IMR-90 (cell line): ENCODE measurements around the gene SLC38A3. TPM values are rescaled to one million over a fixed set of nuclear protein-coding genes. Genes with fewer than 3 reads are reported as not detected.

Experiments used
- ATAC-seq: fragments of 200-7000 bp; cut with Tn5 transposase; 2 replicates; pipeline ENCODE4 v1.9.1; 2020; ENCODE audit warnings: low read depth, mild to moderate bottlenecking, moderate library complexity
- BruUV-seq: library from RNA; stranded (reverse); fragments of 400-500 nt; replicated peaks from 2 replicates; lab custom pipeline; 2021; lab: Mats Ljungman, UMichigan
- CTCF ChIA-PET: fragments of 300-600 bp; formaldehyde crosslinking; extraction: SDS; loops from one replicate; lab custom pipeline; 2021; ENCODE audit warnings: antibody characterized with exemption; lab: Yijun Ruan, JAX
- POLR2A ChIA-PET: fragments of 300-600 bp; sonication (Branson Sonifier 250); formaldehyde crosslinking; loops from one replicate; lab custom pipeline; 2022; ENCODE audit warnings: antibody characterized with exemption; ENCODE audit not compliant: unreplicated experiment; lab: Charles Lee
- DNase-seq: peaks from one replicate; pipeline ENCODE4 v3.0.0; 2013
- H2AFZ ChIP-seq: replicated peaks from 2 replicates; pipeline ENCODE3; 2013; ENCODE audit warnings: low read length, mild to moderate bottlenecking; ENCODE audit not compliant: poor library complexity
- H2AK5ac ChIP-seq: 2 replicates; pipeline ENCODE4 v1.6.1; 2013; ENCODE audit warnings: low read depth, low read length, inconsistent platforms
- H2AK9ac ChIP-seq: replicated peaks from 2 replicates; pipeline ENCODE3; 2013; ENCODE audit warnings: mild to moderate bottlenecking, low read depth, low read length, moderate library complexity; ENCODE audit not compliant: poor library complexity
- H2BK120ac ChIP-seq: 2 replicates; pipeline ENCODE4 v1.6.1; 2013; ENCODE audit warnings: low read depth, low read length, inconsistent platforms
- H2BK15ac ChIP-seq: 3 replicates; pipeline ENCODE4 v1.6.1; 2013; ENCODE audit warnings: low read depth, low read length, inconsistent platforms
- H2BK20ac ChIP-seq: 2 replicates; pipeline ENCODE4 v1.6.1; 2013; ENCODE audit warnings: low read depth, mild to moderate bottlenecking, inconsistent platforms, low read length, moderate library complexity
- H2BK5ac ChIP-seq: 2 replicates; pipeline ENCODE4 v1.6.1; 2013; ENCODE audit warnings: mild to moderate bottlenecking, low read depth, low read length, inconsistent platforms; ENCODE audit not compliant: poor library complexity, severe bottlenecking
- H3K14ac ChIP-seq: replicated peaks from 2 replicates; pipeline ENCODE4 v1.6.1; 2013; ENCODE audit warnings: low read depth, low read length, inconsistent platforms
- H3K18ac ChIP-seq: 2 replicates; pipeline ENCODE4 v1.6.1; 2013; ENCODE audit warnings: low read depth, low read length, control low read depth
- H3K23ac ChIP-seq: 2 replicates; pipeline ENCODE4 v1.6.1; 2013; ENCODE audit warnings: low read depth, low read length, inconsistent platforms
- H3K27ac ChIP-seq: 2 replicates; pipeline ENCODE4 v1.5.1; 2013; ENCODE audit warnings: mild to moderate bottlenecking, control low read depth, low read length; ENCODE audit not compliant: insufficient read depth
- H3K27me3 ChIP-seq: 2 replicates; pipeline ENCODE4 v1.6.1; 2013; ENCODE audit warnings: low read length; ENCODE audit not compliant: control insufficient read depth, insufficient read depth
- H3K36me3 ChIP-seq: 2 replicates; pipeline ENCODE4 v1.6.1; 2013; ENCODE audit warnings: low read length, mixed read lengths; ENCODE audit not compliant: control insufficient read depth, insufficient read depth
- H3K4ac ChIP-seq: 2 replicates; pipeline ENCODE4 v1.6.1; 2013; ENCODE audit warnings: low read depth, low read length, inconsistent platforms
- H3K4me1 ChIP-seq: 2 replicates; pipeline ENCODE4 v1.6.1; 2013; ENCODE audit warnings: low read length, mixed read lengths; ENCODE audit not compliant: control insufficient read depth, insufficient read depth
- H3K4me2 ChIP-seq: 2 replicates; pipeline ENCODE4 v1.6.1; 2013; ENCODE audit warnings: low read depth, mild to moderate bottlenecking, control low read depth, low read length, moderate library complexity
- H3K4me3 ChIP-seq: 2 replicates; pipeline ENCODE4 v1.5.1; 2013; ENCODE audit warnings: low read depth, mild to moderate bottlenecking, control low read depth, low read length, moderate library complexity; ENCODE audit not compliant: insufficient read depth
- H3K56ac ChIP-seq: 2 replicates; pipeline ENCODE4 v1.6.1; 2013; ENCODE audit warnings: low read length, inconsistent platforms; ENCODE audit not compliant: insufficient read depth; ENCODE audit errors: extremely low read depth
- H3K79me1 ChIP-seq, 2 experiments: 2 replicates each; pipeline ENCODE4 v1.6.1; 2013; ENCODE audit warnings: low read length in 2 of 2, inconsistent platforms in 1 of 2, low read depth in 1 of 2
- H3K9ac ChIP-seq: 2 replicates; pipeline ENCODE4 v1.6.1; 2013; ENCODE audit warnings: low read depth, low read length, control low read depth
- H3K9me1 ChIP-seq: 2 replicates; pipeline ENCODE4 v1.6.1; 2013; ENCODE audit warnings: low read length, inconsistent platforms; ENCODE audit not compliant: insufficient read depth
- H3K9me3 ChIP-seq: 2 replicates; pipeline ENCODE4 v1.6.1; 2013; ENCODE audit warnings: low read length; ENCODE audit not compliant: control insufficient read depth, insufficient read depth
- H4K20me1 ChIP-seq: 2 replicates; pipeline ENCODE4 v1.6.1; 2013; ENCODE audit warnings: low read length, inconsistent platforms; ENCODE audit not compliant: insufficient read depth
- H4K5ac ChIP-seq: 2 replicates; pipeline ENCODE4 v1.6.1; 2013; ENCODE audit warnings: mild to moderate bottlenecking, low read depth, low read length, control low read depth
- H4K8ac ChIP-seq, 2 experiments: 2 replicates each; pipeline ENCODE4 v1.6.1; 2013; ENCODE audit warnings: low read depth in 2 of 2, low read length in 2 of 2, control low read depth in 1 of 2, inconsistent platforms in 1 of 2
- H4K91ac ChIP-seq: 2 replicates; pipeline ENCODE4 v1.6.1; 2013; ENCODE audit warnings: low read depth, low read length, inconsistent platforms; ENCODE audit not compliant: insufficient read depth
- CEBPB ChIP-seq: IDR thresholded peaks from 2 replicates; pipeline ENCODE4 v1.6.1; 2012; ENCODE audit warnings: low read depth, low read length, improper control_type of control experiment
- WGBS, 2 experiments: methylation state at CpG; one replicate each; pipeline versions ENCODE4 v1.1.5 to v1.1.7; 2013; ENCODE audit warnings: missing lambda C conversion rate in 2 of 2; ENCODE audit not compliant: insufficient read length in 1 of 2; ENCODE audit errors: extremely low coverage in 2 of 2; 5-methylcytosine and 5-hydroxymethylcytosine counted together
- dilution Hi-C: fragments of 300-500 bp; cut with HindIII; formaldehyde crosslinking; loops from one replicate; pipeline ENCODE4 v1.14.3; 2018; ENCODE audit warnings: low sequenced_read_pairs; ENCODE audit not compliant: unreplicated experiment
- in situ Hi-C: fragments of 300-500 bp; cut with MboI; formaldehyde crosslinking; loops from 3 replicates; pipeline ENCODE4 v1.14.3; 2019; ENCODE audit warnings: low sequenced_read_pairs, inconsistent platforms, mixed read lengths
- intact Hi-C: fragments of 100-400 bp; cut with micrococcal nuclease; formaldehyde crosslinking; loops from 2 replicates; pipeline ENCODE4 v1.10.0; 2022
- polyA plus RNA-seq, 3 experiments: library from polyadenylated mRNA; depleted of rRNA; stranded (reverse); fragments of >200 nt; gene quantifications; 2 replicates each; pipeline ENCODE4 v1.2.3, GENCODE V29; 2012; ENCODE audit warnings: low replicate concordance in 1 of 3
- total RNA-seq: library from RNA; depleted of rRNA; stranded (reverse); fragments of >200 nt; gene quantifications from 2 replicates; pipeline ENCODE4 v1.2.3, GENCODE V29; 2012
- TF ChIP-seq, protein P1 (sequence below): fragments of 150-350 bp; IDR thresholded peaks from 2 replicates; pipeline ENCODE4 v1.6.1; 2016; ENCODE audit warnings: low read depth, mild to moderate bottlenecking, low read length, moderate library complexity, borderline replicate concordance

SLC38A3 gene
- total and polyA plus RNA-seq, 2 of the 4 experiments (the other 2 are of a cell fraction), result 0.12 to 0.36 TPM

DNA sequence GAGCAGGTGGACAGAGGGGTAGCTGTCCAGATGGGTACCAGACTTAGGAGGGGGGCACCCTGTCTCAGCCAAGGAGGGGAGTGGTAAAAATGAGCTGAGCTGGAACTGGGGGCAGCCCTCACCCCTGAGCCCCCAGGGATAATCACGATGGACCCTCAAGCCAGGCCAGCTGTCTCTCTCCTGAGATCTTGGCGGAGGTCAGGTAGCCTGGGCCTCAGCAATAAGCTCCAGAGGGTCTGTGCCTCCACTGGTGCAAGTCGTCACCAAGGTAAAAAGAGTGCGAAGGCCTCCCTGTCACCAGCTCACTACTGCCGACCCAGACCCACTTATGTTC lies 5.1 kb downstream of the SLC38A3 start:
- H2BK120ac ChIP-seq, result no peak overlapping the region
- H2AFZ ChIP-seq, result no peak overlapping the region
- no peak overlapping the region for H3K56ac ChIP-seq
- no peak overlapping the region for H3K9ac ChIP-seq
- ATAC-seq (no peak), DNase-seq (no peak)
- no peak overlapping the region for H3K18ac ChIP-seq
- peaks cover 38% of the 10 kb centered on the region for H3K27me3 ChIP-seq
- no peak overlapping the region for H2BK15ac ChIP-seq
- H3K4me2 ChIP-seq, result no peak overlapping the region
- no peak overlapping the region for H4K5ac ChIP-seq
- no peak overlapping the region for H3K14ac ChIP-seq
- no peaks in the 10 kb centered on the region; the same call in 1 of the 2 replicates for H4K20me1 ChIP-seq
- in situ Hi-C loops (no loop called here), dilution Hi-C loops (no loop called here), intact Hi-C loops (no loop called here)
- no peak overlapping the region for H2AK5ac ChIP-seq
- no peak overlapping the region for H3K27ac ChIP-seq
- no peak overlapping the region for H4K8ac ChIP-seq
- H2BK5ac ChIP-seq, result no peak overlapping the region
- WGBS, 2 experiments, result 70% methylated on average over 2 of the region's 5 CpGs; no CpG with 5 or more reads in 1 of the 2 experiments
- H3K4me3 ChIP-seq, result no peak overlapping the region
- TF ChIP-seq, protein P1, sequence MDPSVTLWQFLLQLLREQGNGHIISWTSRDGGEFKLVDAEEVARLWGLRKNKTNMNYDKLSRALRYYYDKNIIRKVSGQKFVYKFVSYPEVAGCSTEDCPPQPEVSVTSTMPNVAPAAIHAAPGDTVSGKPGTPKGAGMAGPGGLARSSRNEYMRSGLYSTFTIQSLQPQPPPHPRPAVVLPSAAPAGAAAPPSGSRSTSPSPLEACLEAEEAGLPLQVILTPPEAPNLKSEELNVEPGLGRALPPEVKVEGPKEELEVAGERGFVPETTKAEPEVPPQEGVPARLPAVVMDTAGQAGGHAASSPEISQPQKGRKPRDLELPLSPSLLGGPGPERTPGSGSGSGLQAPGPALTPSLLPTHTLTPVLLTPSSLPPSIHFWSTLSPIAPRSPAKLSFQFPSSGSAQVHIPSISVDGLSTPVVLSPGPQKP, result no peak
- TF ChIP-seq CEBPB, result no peak
- no peaks in the 10 kb centered on the region for H3K36me3 ChIP-seq
- no peak overlapping the region for H3K4ac ChIP-seq
- H3K9me3 ChIP-seq, result no peaks in the 10 kb centered on the region
- ChIA-PET CTCF (interaction anchor here (1.6 kb wide), 1 partner anchor 16 kb away, joined by 5 read pairs; no protein-coding TSS in a partner anchor), POLR2A (no interaction called here)
- H2AK9ac ChIP-seq, result no peak overlapping the region
- H3K79me1 ChIP-seq, result no peaks in the 10 kb centered on the region
- no peak overlapping the region for H4K91ac ChIP-seq
- no TSS peak for BruUV-seq
- no peak overlapping the region for H3K23ac ChIP-seq
- no peaks in the 10 kb centered on the region for H3K9me1 ChIP-seq
- no peak overlapping the region for H2BK20ac ChIP-seq
- peaks cover 2% of the 10 kb centered on the region; the same call in 1 of the 2 replicates for H3K4me1 ChIP-seq
